ENCODE data around the gene FOXP1.

FOXP1 gene

GRCh38 chr3:71433631-71434030 is 149.9 kb downstream of the FOXP1 start:
- Histone ChIP-seq H3K4me1 (ENCODE audit: control insufficient read depth in 1 of 2, insufficient read depth in 2 of 2, low read length in 2 of 2) (peaks cover 5 to 14% of the 10 kb centered on the region in 2 experiments), H3K79me2 (ENCODE audit: control insufficient read depth, insufficient read depth, low read length, poor library complexity) (no peaks in the 10 kb centered on the region), H2BK12ac (ENCODE audit: low read length) (no peak overlapping the region), H2AK5ac (ENCODE audit: low read length) (no peak overlapping the region), H3K23ac (ENCODE audit: low read length) (no peak overlapping the region), H2BK120ac (ENCODE audit: insufficient read depth, low read length, poor library complexity) (no peak overlapping the region), H3K4ac (ENCODE audit: low read depth, low read length) (no peak overlapping the region), H3K18ac (ENCODE audit: low read length) (no peak overlapping the region), H3K27me3 (ENCODE audit: insufficient read depth, low read length) (no peaks in the 10 kb centered on the region), H2AFZ (ENCODE audit: insufficient read depth, low read length, poor library complexity) (no peak overlapping the region), H4K8ac (ENCODE audit: low read depth, low read length) (no peak overlapping the region), H3K4me3 (ENCODE audit: low read depth, low read length) (no peak overlapping the region), H4K12ac (ENCODE audit: low read depth, low read length) (no peak overlapping the region), H2BK5ac (ENCODE audit: low read depth, low read length, poor library complexity) (no peak overlapping the region), H3K14ac (ENCODE audit: low read length) (no peak overlapping the region), H3K36me3 (ENCODE audit: control insufficient read depth in 1 of 2, insufficient read depth in 2 of 2, low read length in 2 of 2) (no peaks in the 10 kb centered on the region), H3K79me1 (ENCODE audit: low read length) (no peaks in the 10 kb centered on the region), H3K4me2 (ENCODE audit: low read length) (no peak overlapping the region), H3K9me3 (ENCODE audit: insufficient read depth, low read depth, low read length) (no peaks in the 10 kb centered on the region), H3K27ac (ENCODE audit: low read depth, low read length) (no peak overlapping the region), H4K91ac (ENCODE audit: low read depth, low read length) (no peak overlapping the region), H3K9ac (ENCODE audit: low read length) (no peak overlapping the region)
- no CpG with 5 or more reads among the region's 9 CpGs for WGBS (ENCODE audit: extremely low coverage, insufficient coverage, insufficient read length)
- no peak for DNase-seq

GRCh38 chr3:71432044-71432975 is 151.2 kb downstream of the FOXP1 start:
- Histone ChIP-seq H3K36me3 (ENCODE audit: control insufficient read depth in 1 of 2, insufficient read depth in 2 of 2, low read length in 2 of 2) (no peaks in the 10 kb centered on the region), H3K9ac (ENCODE audit: low read length) (no peak overlapping the region), H3K4me2 (ENCODE audit: low read length) (no peak overlapping the region), H3K79me2 (ENCODE audit: control insufficient read depth, insufficient read depth, low read length, poor library complexity) (no peaks in the 10 kb centered on the region), H3K27ac (ENCODE audit: low read depth, low read length) (no peak overlapping the region), H3K18ac (ENCODE audit: low read length) (no peak overlapping the region), H2AK5ac (ENCODE audit: low read length) (no peak overlapping the region), H3K14ac (ENCODE audit: low read length) (no peak overlapping the region), H4K8ac (ENCODE audit: low read depth, low read length) (no peak overlapping the region), H3K79me1 (ENCODE audit: low read length) (no peaks in the 10 kb centered on the region), H3K9me3 (ENCODE audit: insufficient read depth, low read depth, low read length) (no peaks in the 10 kb centered on the region), H2BK120ac (ENCODE audit: insufficient read depth, low read length, poor library complexity) (no peak overlapping the region), H4K91ac (ENCODE audit: low read depth, low read length) (no peak overlapping the region), H3K27me3 (ENCODE audit: insufficient read depth, low read length) (no peaks in the 10 kb centered on the region), H2BK12ac (ENCODE audit: low read length) (no peak overlapping the region), H4K12ac (ENCODE audit: low read depth, low read length) (no peak overlapping the region), H3K4me1 (ENCODE audit: control insufficient read depth in 1 of 2, insufficient read depth in 2 of 2, low read length in 2 of 2) (peaks cover 5 to 15% of the 10 kb centered on the region in 2 experiments), H3K4me3 (ENCODE audit: low read depth, low read length) (no peak overlapping the region), H3K23ac (ENCODE audit: low read length) (no peak overlapping the region), H2BK5ac (ENCODE audit: low read depth, low read length, poor library complexity) (no peak overlapping the region), H3K4ac (ENCODE audit: low read depth, low read length) (no peak overlapping the region), H2AFZ (ENCODE audit: insufficient read depth, low read length, poor library complexity) (no peak overlapping the region)
- peak in 1 of 2 donors; percentile 23 for DNase-seq
- no CpG with 5 or more reads among the region's 17 CpGs for WGBS (ENCODE audit: extremely low coverage, insufficient coverage, insufficient read length)

- Histone ChIP-seq H3K27ac (ENCODE audit: low read depth, low read length) (no peak overlapping the region), H3K79me1 (ENCODE audit: low read length) (no peaks in the 10 kb centered on the region), H2AFZ (ENCODE audit: insufficient read depth, low read length, poor library complexity) (no peak overlapping the region), H3K14ac (ENCODE audit: low read length) (no peak overlapping the region), H3K9ac (ENCODE audit: low read length) (no peak overlapping the region), H3K79me2 (ENCODE audit: control insufficient read depth, insufficient read depth, low read length, poor library complexity) (no peaks in the 10 kb centered on the region), H3K4me1 (ENCODE audit: control insufficient read depth in 1 of 2, insufficient read depth in 2 of 2, low read length in 2 of 2) (peaks cover 5 to 15% of the 10 kb centered on the region in 2 experiments), H3K4me3 (ENCODE audit: low read depth, low read length) (no peak overlapping the region), H3K18ac (ENCODE audit: low read length) (no peak overlapping the region), H3K9me3 (ENCODE audit: insufficient read depth, low read depth, low read length) (no peaks in the 10 kb centered on the region), H2BK12ac (ENCODE audit: low read length) (no peak overlapping the region), H3K36me3 (ENCODE audit: control insufficient read depth in 1 of 2, insufficient read depth in 2 of 2, low read length in 2 of 2) (no peaks in the 10 kb centered on the region), H4K12ac (ENCODE audit: low read depth, low read length) (no peak overlapping the region), H3K27me3 (ENCODE audit: insufficient read depth, low read length) (no peaks in the 10 kb centered on the region), H2BK120ac (ENCODE audit: insufficient read depth, low read length, poor library complexity) (no peak overlapping the region), H3K23ac (ENCODE audit: low read length) (no peak overlapping the region), H4K91ac (ENCODE audit: low read depth, low read length) (no peak overlapping the region), H3K4ac (ENCODE audit: low read depth, low read length) (no peak overlapping the region), H2BK5ac (ENCODE audit: low read depth, low read length, poor library complexity) (no peak overlapping the region), H4K8ac (ENCODE audit: low read depth, low read length) (no peak overlapping the region), H2AK5ac (ENCODE audit: low read length) (no peak overlapping the region), H3K4me2 (ENCODE audit: low read length) (no peak overlapping the region)
- WGBS (ENCODE audit: extremely low coverage, insufficient coverage, insufficient read length): no CpG with 5 or more reads among the region's 7 CpGs
- peak; percentile 30 to 77 for DNase-seq
These were observed 152.5 kb downstream of the FOXP1 start for GRCh38 chr3:71430941-71431552.

- H3K4me2 ChIP-seq (ENCODE audit: low read length): no peak overlapping the region
- H3K9ac ChIP-seq (ENCODE audit: low read length): no peak overlapping the region
- no peaks in the 10 kb centered on the region for H3K79me2 ChIP-seq (ENCODE audit: control insufficient read depth, insufficient read depth, low read length, poor library complexity)
- no peak overlapping the region for H3K27ac ChIP-seq (ENCODE audit: low read depth, low read length)
- no peak overlapping the region for H2AFZ ChIP-seq (ENCODE audit: insufficient read depth, low read length, poor library complexity)
- no peak overlapping the region for H4K8ac ChIP-seq (ENCODE audit: low read depth, low read length)
- no peak overlapping the region for H3K4ac ChIP-seq (ENCODE audit: low read depth, low read length)
- no peak overlapping the region for H3K18ac ChIP-seq (ENCODE audit: low read length)
- no peak overlapping the region for H2BK120ac ChIP-seq (ENCODE audit: insufficient read depth, low read length, poor library complexity)
- no peaks in the 10 kb centered on the region for H3K27me3 ChIP-seq (ENCODE audit: insufficient read depth, low read length)
- H3K14ac ChIP-seq (ENCODE audit: low read length): no peak overlapping the region
- no peak overlapping the region for H4K12ac ChIP-seq (ENCODE audit: low read depth, low read length)
- no peak for DNase-seq
- no peak overlapping the region for H3K23ac ChIP-seq (ENCODE audit: low read length)
- H3K4me1 ChIP-seq (ENCODE audit: control insufficient read depth in 1 of 2, insufficient read depth in 2 of 2, low read length in 2 of 2): peaks cover 5 to 15% of the 10 kb centered on the region in 2 experiments
- no peaks in the 10 kb centered on the region for H3K36me3 ChIP-seq (ENCODE audit: control insufficient read depth in 1 of 2, insufficient read depth in 2 of 2, low read length in 2 of 2)
- H3K79me1 ChIP-seq (ENCODE audit: low read length): no peaks in the 10 kb centered on the region
- H4K91ac ChIP-seq (ENCODE audit: low read depth, low read length): no peak overlapping the region
- H3K9me3 ChIP-seq (ENCODE audit: insufficient read depth, low read depth, low read length): no peaks in the 10 kb centered on the region
- H2BK12ac ChIP-seq (ENCODE audit: low read length): no peak overlapping the region
- H2AK5ac ChIP-seq (ENCODE audit: low read length): no peak overlapping the region
- no peak overlapping the region for H3K4me3 ChIP-seq (ENCODE audit: low read depth, low read length)
- H2BK5ac ChIP-seq (ENCODE audit: low read depth, low read length, poor library complexity): no peak overlapping the region
- no CpG with 5 or more reads among the region's 5 CpGs for WGBS (ENCODE audit: extremely low coverage, insufficient coverage, insufficient read length)
These were observed 153.9 kb downstream of the FOXP1 start for GRCh38 chr3:71429597-71429988.

Data from trophoblast cell (in vitro differentiated cells and primary cell).